GM23338 (cell line): Measurements from ENCODE around the gene MAGOH. TPM values are rescaled to one million over a fixed set of nuclear protein-coding genes. Genes with fewer than 3 reads are reported as not detected.

Source experiments
- polyA plus RNA-seq: library from polyadenylated mRNA; unstranded; fragments of >200 nt; fragmentation: Nextera tagmentation; extraction: Ambion mirVana; gene quantifications from 2 replicates; pipeline ENCODE4 v1.2.1, GENCODE V29; 2016
- total RNA-seq: library from RNA; depleted of rRNA; stranded (reverse); fragments of >200 nt; shearing (Covaris generic); gene quantifications from 2 replicates; pipeline ENCODE4 v1.2.3, GENCODE V29; 2014; rRNA removed

Gene MAGOH
- total and polyA plus RNA-seq, 2 experiments from 2014 or later = 79.3 to 185 TPM

Other genes starting within 250 kb of the MAGOH start
- gene PODN, start 176.3 kb downstream of the MAGOH start, total RNA-seq = 0.24 and 1.0 TPM in 2 replicates
- gene PODN, start 176.3 kb downstream of the MAGOH start, polyA plus RNA-seq = 0.16 TPM in 1 of 2 replicates, not detected in the other
- not detected in 2 replicates for gene SLC1A7, start 95.9 kb downstream of the MAGOH start, total RNA-seq
- gene SLC1A7, start 95.9 kb downstream of the MAGOH start, polyA plus RNA-seq = not detected in 2 replicates
- gene CPT2, start 41.7 kb downstream of the MAGOH start, total RNA-seq = 30.6 and 30.9 TPM in 2 replicates
- gene CPT2, start 41.7 kb downstream of the MAGOH start, polyA plus RNA-seq = 9.6 and 11.2 TPM in 2 replicates
- 39.5 and 59.8 TPM in 2 replicates for gene CZIB, start 17.9 kb downstream of the MAGOH start, total RNA-seq
- 74.7 and 84.1 TPM in 2 replicates for gene CZIB, start 17.9 kb downstream of the MAGOH start, polyA plus RNA-seq
- gene LRP8, start 89.6 kb upstream of the MAGOH start, total RNA-seq = 71.1 and 72.4 TPM in 2 replicates
- gene LRP8, start 89.6 kb upstream of the MAGOH start, polyA plus RNA-seq = 27.8 and 28.3 TPM in 2 replicates
- gene DMRTB1, start 220.9 kb upstream of the MAGOH start, total RNA-seq = 1.2 TPM in 1 of 2 replicates, not detected in the other
- 0.27 and 0.49 TPM in 2 replicates for gene DMRTB1, start 220.9 kb upstream of the MAGOH start, polyA plus RNA-seq